Caco-2 (cell line): ENCODE results near the gene KIF19. TPM values are rescaled to one million over a fixed set of nuclear protein-coding genes. Genes with fewer than 3 reads are reported as not detected.

Source experiments
- BruUV-seq: library from RNA; stranded (reverse); fragments of 400-500 nt; replicated peaks from 2 replicates; lab custom pipeline; 2021; lab: Mats Ljungman, UMichigan
- CTCF ChIA-PET: fragments of 300-600 bp; sonication (Branson Sonifier 250); formaldehyde crosslinking; loops from one replicate; lab custom pipeline; 2022; ENCODE audit warnings: antibody characterized with exemption; lab: Charles Lee
- POLR2A ChIA-PET: fragments of 300-600 bp; sonication (Branson Sonifier 250); formaldehyde crosslinking; loops from one replicate; lab custom pipeline; 2022; ENCODE audit warnings: antibody characterized with exemption; lab: Charles Lee
- DNase-seq, 2 experiments: peaks; one replicate each; pipeline versions ENCODE4 v3.0.0 to v3.0.0-alpha.2; 2020 to 2022
- H3K27me3 ChIP-seq: replicated peaks from 2 replicates; pipeline ENCODE4 v1.6.0; 2011; ENCODE audit warnings: low read length; ENCODE audit not compliant: control insufficient read depth, insufficient read depth
- H3K36me3 ChIP-seq: 2 replicates; pipeline ENCODE4 v1.5.1; 2011; ENCODE audit warnings: low read length; ENCODE audit not compliant: control insufficient read depth, insufficient read depth
- H3K4me1 ChIP-seq: fragments of 250-450 bp; sonication (Bioruptor Pico); 2 replicates; pipeline ENCODE4 v1.5.1; 2020; ENCODE audit warnings: mild to moderate bottlenecking
- H3K4me3 ChIP-seq: 2 replicates; pipeline ENCODE4 v1.5.1; 2011; ENCODE audit warnings: low read depth, mild to moderate bottlenecking, control low read depth, low read length
- H3K9me3 ChIP-seq: fragments of 250-450 bp; sonication (Bioruptor Pico); 2 replicates; pipeline ENCODE4 v1.5.1; 2020; ENCODE audit warnings: mild to moderate bottlenecking, moderate library complexity
- H3K27ac Mint-ChIP-seq: one replicate; pipeline ENCODE4 v1.8.0; 2022; ENCODE audit warnings: mixed read lengths; ENCODE audit not compliant: unreplicated experiment
- H3K27me3 Mint-ChIP-seq: one replicate; pipeline ENCODE4 v1.8.0; 2022; ENCODE audit warnings: mixed read lengths; ENCODE audit not compliant: insufficient read depth, unreplicated experiment
- H3K36me3 Mint-ChIP-seq: one replicate; pipeline ENCODE4 v1.8.0; 2022; ENCODE audit warnings: mild to moderate bottlenecking, mixed read lengths; ENCODE audit not compliant: insufficient read depth, unreplicated experiment
- H3K4me1 Mint-ChIP-seq: one replicate; pipeline ENCODE4 v1.8.0; 2022; ENCODE audit warnings: low read depth, mixed read lengths; ENCODE audit not compliant: unreplicated experiment
- H3K4me3 Mint-ChIP-seq: one replicate; pipeline ENCODE4 v1.8.0; 2022; ENCODE audit warnings: mild to moderate bottlenecking, moderate library complexity, mixed read lengths; ENCODE audit not compliant: unreplicated experiment
- H3K9me3 Mint-ChIP-seq: one replicate; pipeline ENCODE4 v1.8.0; 2022; ENCODE audit warnings: mixed read lengths; ENCODE audit not compliant: unreplicated experiment
- CTCF ChIP-seq, 2 experiments: fragments of 200-600 bp in 1 of 2; IDR thresholded peaks; 1 replicate in 1 of 2; 2 replicates in 1 of 2; pipeline versions ENCODE4 v1.5.1 to v1.8.0; 2011 to 2022; ENCODE audit warnings: antibody characterized with exemption in 1 of 2, control low read depth in 1 of 2, inconsistent platforms in 1 of 2, low read depth in 1 of 2, low read length in 1 of 2, mild to moderate bottlenecking in 1 of 2, moderate library complexity in 1 of 2; ENCODE audit not compliant: insufficient read depth in 1 of 2, severe bottlenecking in 1 of 2, unreplicated experiment in 1 of 2
- intact Hi-C: fragments of 100-400 bp; cut with micrococcal nuclease; formaldehyde crosslinking; loops from one replicate; pipeline ENCODE4 v1.10.0; 2022; ENCODE audit not compliant: unreplicated experiment
- total RNA-seq: library from RNA; stranded (reverse); gene quantifications from 2 replicates; pipeline ENCODE4 v1.2.3, GENCODE V29; 2022

KIF19 gene
- total RNA-seq, 1 experiment from 2014 or later, result not detected

- peaks cover 11% of the 10 kb centered on the region for H3K27me3 Mint-ChIP-seq
- H3K4me3 Mint-ChIP-seq, result no peak overlapping the region
- H3K36me3 ChIP-seq, result no peaks in the 10 kb centered on the region
- H3K9me3 ChIP-seq, result no peaks in the 10 kb centered on the region
- CTCF ChIA-PET, result no interaction called here
- BruUV-seq, result no TSS peak
- no peaks in the 10 kb centered on the region for H3K4me1 Mint-ChIP-seq
- H3K36me3 Mint-ChIP-seq, result no peaks in the 10 kb centered on the region
- no peak for DNase-seq
- H3K4me1 ChIP-seq, result no peaks in the 10 kb centered on the region
- H3K27ac Mint-ChIP-seq, result no peak overlapping the region
- TF ChIP-seq CTCF (IDR thresholded peaks at IDR 0.05; ENCODE audit: insufficient read depth in 1 of 2, low read depth in 1 of 2, low read length in 1 of 2, severe bottlenecking in 1 of 2, unreplicated experiment in 1 of 2), result no peak
- no peaks in the 10 kb centered on the region for H3K27me3 ChIP-seq
- intact Hi-C loops, result no loop called here
- H3K4me3 ChIP-seq, result no peak overlapping the region
- H3K9me3 Mint-ChIP-seq, result no peaks in the 10 kb centered on the region
- POLR2A ChIA-PET, result no interaction called here
Observed at GRCh38 chr17:74342224-74342623, 16.2 kb downstream of the KIF19 start.

GRCh38 chr17:74343121-74343520 is 17.1 kb downstream of the KIF19 start:
- BruUV-seq, result no TSS peak
- Mint-ChIP-seq H3K27me3 (peaks cover 10% of the 10 kb centered on the region), H3K9me3 (no peaks in the 10 kb centered on the region), H3K27ac (no peak overlapping the region), H3K36me3 (no peaks in the 10 kb centered on the region), H3K4me1 (no peaks in the 10 kb centered on the region), H3K4me3 (no peak overlapping the region)
- no peaks in the 10 kb centered on the region for H3K9me3 ChIP-seq
- no peaks in the 10 kb centered on the region for H3K4me1 ChIP-seq
- TF ChIP-seq CTCF (IDR thresholded peaks at IDR 0.05; ENCODE audit: insufficient read depth in 1 of 2, low read depth in 1 of 2, low read length in 1 of 2, severe bottlenecking in 1 of 2, unreplicated experiment in 1 of 2), result no peak
- no peaks in the 10 kb centered on the region for H3K36me3 ChIP-seq
- H3K4me3 ChIP-seq, result no peak overlapping the region
- ChIA-PET POLR2A (no interaction called here), CTCF (no interaction called here)
- no peak for DNase-seq
- H3K27me3 ChIP-seq, result no peaks in the 10 kb centered on the region
- intact Hi-C loops, result no loop called here

GRCh38 chr17:74343526-74344284 is 17.7 kb downstream of the KIF19 start:
- Mint-ChIP-seq H3K36me3 (no peaks in the 10 kb centered on the region), H3K4me3 (no peak overlapping the region), H3K27me3 (peaks cover 15% of the 10 kb centered on the region), H3K27ac (no peak overlapping the region), H3K9me3 (no peaks in the 10 kb centered on the region), H3K4me1 (peaks cover 2% of the 10 kb centered on the region)
- Histone ChIP-seq H3K36me3 (no peaks in the 10 kb centered on the region), H3K4me3 (no peak overlapping the region), H3K27me3 (no peaks in the 10 kb centered on the region), H3K9me3 (no peaks in the 10 kb centered on the region), H3K4me1 (no peaks in the 10 kb centered on the region)
- ChIA-PET POLR2A (no interaction called here), CTCF (no interaction called here)
- BruUV-seq, result no TSS peak
- intact Hi-C loops, result no loop called here
- no peak for TF ChIP-seq CTCF (IDR thresholded peaks at IDR 0.05; ENCODE audit: insufficient read depth in 1 of 2, low read depth in 1 of 2, low read length in 1 of 2, severe bottlenecking in 1 of 2, unreplicated experiment in 1 of 2)
- no peak for DNase-seq
